Prostate gland (tissue), 2 donors: ENCODE data around the gene PSMD13. TPM values are rescaled to one million over a fixed set of nuclear protein-coding genes. Genes with fewer than 3 reads are reported as not detected.
"Not testable (repeated sequence)": the region's sequence is repeated elsewhere in the genome, so short reads cannot be mapped to it uniquely, and the experiment has no call there.

Experiments
- DNase-seq: peaks from one replicate; pipeline ENCODE4 v3.0.0-alpha.2; 2019; ENCODE audit warnings: low spot score
- H3K27ac ChIP-seq, 2 donors: fragments of 200-600 bp; sonication (generic); 2 replicates each; pipeline ENCODE4 v1.5.1; 2017 to 2019
- H3K27me3 ChIP-seq: fragments of 200-600 bp; sonication (generic); replicated peaks from 2 replicates; pipeline ENCODE4 v1.5.1; 2019; ENCODE audit not compliant: insufficient read depth
- H3K36me3 ChIP-seq, 2 donors: fragments of 200-600 bp; sonication (generic); 1 replicate in 1 of 2; 2 replicates in 1 of 2; pipeline versions ENCODE4 v1.5.1 to v1.8.1; 2017 to 2019
- H3K4me1 ChIP-seq: fragments of 200-600 bp; sonication (generic); replicated peaks from 2 replicates; pipeline ENCODE4 v1.5.1; 2019
- H3K4me3 ChIP-seq, 2 donors: fragments of 200-600 bp; sonication (generic); 2 replicates each; pipeline ENCODE4 v1.5.1; 2017 to 2019
- H3K9me3 ChIP-seq: fragments of 200-600 bp; sonication (generic); 2 replicates; pipeline ENCODE4 v1.5.1; 2017
- CTCF ChIP-seq, 4 experiments: fragments of 200-600 bp in 2 of 4; fragments of 450-650 bp in 2 of 4; sonication (generic) in 2 of 4; IDR thresholded peaks; 1 replicate in 3 of 4; 2 replicates in 1 of 4; pipeline ENCODE4 v1.5.1; 2016 to 2019; ENCODE audit warnings: antibody characterized with exemption in 4 of 4, mild to moderate bottlenecking in 2 of 4, moderate library complexity in 2 of 4
- POLR2A ChIP-seq: fragments of 450-650 bp; IDR thresholded peaks from one replicate; pipeline ENCODE4 v1.6.1; 2016; ENCODE audit warnings: antibody characterized with exemption, mild to moderate bottlenecking
- POLR2AphosphoS5 ChIP-seq: sonication (generic); formaldehyde crosslinking; IDR thresholded peaks from one replicate; pipeline ENCODE4 v1.6.1; 2017; ENCODE audit warnings: antibody characterized with exemption
- WGBS: methylation state at CpG from one replicate; pipeline ENCODE4 v1.1.5; 2018; 5-methylcytosine and 5-hydroxymethylcytosine counted together
- intact Hi-C: fragments of 100-400 bp; cut with DNase I; formaldehyde crosslinking; loops from one replicate; pipeline ENCODE4 v1.14.2; 2022
- total RNA-seq, 2 donors: library from RNA; depleted of rRNA; stranded (reverse); fragments of >200 nt; gene quantifications; one replicate each; pipeline ENCODE4 v1.1.0, GENCODE V29; 2016

Gene PSMD13
- total RNA-seq, 2 donors from 2014 or later = 87.4 to 129 TPM

- Histone ChIP-seq H3K4me1 (no peaks in the 10 kb centered on the region), H3K27me3 (no peaks in the 10 kb centered on the region), H3K27ac (no peak overlapping the region), H3K36me3 (no peaks in the 10 kb centered on the region), H3K9me3 (no peaks in the 10 kb centered on the region), H3K4me3 (no peak overlapping the region)
- no peak for DNase-seq
- TF ChIP-seq CTCF (IDR thresholded peaks at IDR 0.05) (no peak), POLR2A (no peak), POLR2AphosphoS5 (no peak)
- 91% methylated on average over 4 of the region's 4 CpGs for WGBS
- intact Hi-C loops = no loop called here
These were observed 24.8 kb downstream of the PSMD13 start for GRCh38 chr11:261624-262023.

GRCh38 chr11:266676-267439 lies 30.1 kb downstream of the PSMD13 start:
- intact Hi-C loops = no loop called here
- TF ChIP-seq POLR2AphosphoS5 (no peak), POLR2A (no peak), CTCF (IDR thresholded peaks at IDR 0.05) (no peak)
- H3K36me3 ChIP-seq = no peaks in the 10 kb centered on the region
- no peaks in the 10 kb centered on the region for H3K9me3 ChIP-seq
- no peak overlapping the region for H3K27ac ChIP-seq
- no peaks in the 10 kb centered on the region for H3K4me1 ChIP-seq
- WGBS = 74% methylated on average over 5 of the region's 13 CpGs
- no peaks in the 10 kb centered on the region for H3K27me3 ChIP-seq
- DNase-seq = no peak
- H3K4me3 ChIP-seq = no peak overlapping the region

GRCh38 chr11:267491-267994 lies 30.8 kb downstream of the PSMD13 start:
- WGBS = 37% methylated on average over 18 of the region's 18 CpGs
- intact Hi-C loops = no loop called here
- TF ChIP-seq POLR2AphosphoS5 (no peak), POLR2A (peak; percentile 47), CTCF (IDR thresholded peaks at IDR 0.05) (no peak)
- peak; percentile 46 for DNase-seq
- no peaks in the 10 kb centered on the region for H3K9me3 ChIP-seq
- peak overlapping the region; percentile 7 to 27 for H3K4me3 ChIP-seq
- no peaks in the 10 kb centered on the region for H3K36me3 ChIP-seq
- no peaks in the 10 kb centered on the region for H3K4me1 ChIP-seq
- H3K27ac ChIP-seq = peak overlapping the region; percentile 55 to 67
- no peaks in the 10 kb centered on the region for H3K27me3 ChIP-seq

GRCh38 chr11:268716-269145 lies 32.0 kb downstream of the PSMD13 start:
- H3K9me3 ChIP-seq, H3K4me3 ChIP-seq, H3K36me3 ChIP-seq, H3K27me3 ChIP-seq, DNase-seq, intact Hi-C loops, H3K4me1 ChIP-seq: not testable (repeated sequence)
- peak overlapping the region; percentile 45 to 55 for H3K27ac ChIP-seq
- 67% methylated on average over 16 of the region's 16 CpGs for WGBS

- Histone ChIP-seq H3K4me1 (no peaks in the 10 kb centered on the region), H3K4me3 (no peak overlapping the region), H3K36me3 (no peaks in the 10 kb centered on the region), H3K27ac (peak overlapping the region in 1 of 2 donors; percentile 33), H3K27me3 (no peaks in the 10 kb centered on the region), H3K9me3 (no peaks in the 10 kb centered on the region)
- DNase-seq = no peak
- TF ChIP-seq POLR2AphosphoS5 = no peak
- no peak for TF ChIP-seq POLR2A
- TF ChIP-seq CTCF (IDR thresholded peaks at IDR 0.05) = peak in 1 of 4 experiments; percentile 15
- WGBS = 65% methylated on average over 21 of the region's 21 CpGs
- intact Hi-C loops = no loop called here
These were observed 32.5 kb downstream of the PSMD13 start for GRCh38 chr11:269146-269890.
